Measurements from ENCODE around the gene MYO1E. TPM values are rescaled to one million over a fixed set of nuclear protein-coding genes. Genes with fewer than 3 reads are reported as not detected.
"Not testable (repeated sequence)": the region's sequence is repeated elsewhere in the genome, so short reads cannot be mapped to it uniquely, and the experiment has no call there.

MYO1E gene
- total and polyA plus RNA-seq, 10 donors = 21.3 to 115 (median 65.6) TPM

DNA sequence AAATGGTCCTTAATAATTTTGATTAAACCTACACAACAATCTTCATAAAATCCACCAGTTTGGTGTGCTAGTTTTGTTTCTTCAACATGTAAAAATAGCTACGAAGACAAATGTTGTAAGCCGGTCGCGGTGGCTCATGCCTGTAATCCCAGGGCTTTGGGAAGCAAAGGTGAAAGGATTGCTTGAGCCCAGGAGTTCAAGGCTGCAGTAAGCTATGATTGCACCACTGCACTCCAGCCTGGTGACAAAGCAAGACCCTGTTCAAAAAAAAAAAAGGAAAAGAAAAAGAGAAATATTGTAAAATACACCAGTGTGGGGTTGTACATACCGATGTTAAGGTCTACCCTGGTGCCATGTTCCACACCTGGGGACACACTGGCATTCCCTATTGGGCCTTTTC is 91.0 kb downstream of the MYO1E start:
- H3K27ac ChIP-seq = no peak overlapping the region
- 93 to 98% (median 97%) methylated on average over 5 of the region's 5 CpGs for WGBS, 5 donors
- no peaks in the 10 kb centered on the region for H3K36me3 ChIP-seq
- no peak for DNase-seq
- peaks cover 0 to 22% (median 3%) of the 10 kb centered on the region in 6 donors for H3K4me1 ChIP-seq
- H3K4me3 ChIP-seq = no peak overlapping the region
- intact Hi-C loops (cut with DNase I; ENCODE audit: low total_unique reads) = no loop called here
- TF ChIP-seq, protein P1, sequence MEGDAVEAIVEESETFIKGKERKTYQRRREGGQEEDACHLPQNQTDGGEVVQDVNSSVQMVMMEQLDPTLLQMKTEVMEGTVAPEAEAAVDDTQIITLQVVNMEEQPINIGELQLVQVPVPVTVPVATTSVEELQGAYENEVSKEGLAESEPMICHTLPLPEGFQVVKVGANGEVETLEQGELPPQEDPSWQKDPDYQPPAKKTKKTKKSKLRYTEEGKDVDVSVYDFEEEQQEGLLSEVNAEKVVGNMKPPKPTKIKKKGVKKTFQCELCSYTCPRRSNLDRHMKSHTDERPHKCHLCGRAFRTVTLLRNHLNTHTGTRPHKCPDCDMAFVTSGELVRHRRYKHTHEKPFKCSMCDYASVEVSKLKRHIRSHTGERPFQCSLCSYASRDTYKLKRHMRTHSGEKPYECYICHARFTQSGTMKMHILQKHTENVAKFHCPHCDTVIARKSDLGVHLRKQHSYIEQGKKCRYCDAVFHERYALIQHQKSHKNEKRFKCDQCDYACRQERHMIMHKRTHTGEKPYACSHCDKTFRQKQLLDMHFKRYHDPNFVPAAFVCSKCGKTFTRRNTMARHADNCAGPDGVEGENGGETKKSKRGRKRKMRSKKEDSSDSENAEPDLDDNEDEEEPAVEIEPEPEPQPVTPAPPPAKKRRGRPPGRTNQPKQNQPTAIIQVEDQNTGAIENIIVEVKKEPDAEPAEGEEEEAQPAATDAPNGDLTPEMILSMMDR (IDR thresholded peaks at IDR 0.05 in 8 of 11, conservative IDR thresholded peaks at IDR 0.05 in 3 of 11) = no peak
- no peaks in the 10 kb centered on the region for H3K9me3 ChIP-seq
- no peaks in the 10 kb centered on the region for H3K27me3 ChIP-seq (replicated peaks in 1 of 7)

DNA sequence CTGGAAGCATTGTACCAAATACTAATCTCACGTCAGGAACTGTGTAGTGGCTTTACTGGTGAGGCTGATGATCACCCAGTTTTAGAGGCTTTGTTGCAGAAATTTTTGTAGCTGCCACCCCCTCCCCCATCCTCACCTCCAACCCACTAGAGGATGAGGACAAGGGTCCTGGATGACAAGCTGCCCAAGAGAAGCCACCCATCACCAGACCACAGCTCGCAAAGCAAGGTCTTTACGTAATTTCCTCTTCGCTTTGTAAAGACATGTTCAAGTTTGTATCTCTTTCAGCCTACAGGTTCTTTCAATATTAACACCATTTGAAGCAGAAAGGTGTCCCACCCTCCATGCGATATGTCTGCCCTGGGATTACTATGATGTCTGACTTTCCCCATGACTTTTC is 91.8 kb downstream of the MYO1E start:
- WGBS, 5 donors = 73 to 86% (median 79%) methylated on average over 5 of the region's 5 CpGs
- DNase-seq = no peak
- intact Hi-C loops (cut with DNase I; ENCODE audit: low total_unique reads) = no loop called here
- Histone ChIP-seq H3K4me1 (peaks cover 0 to 22% (median 3%) of the 10 kb centered on the region in 6 donors), H3K27ac (no peak overlapping the region), H3K9me3 (no peaks in the 10 kb centered on the region), H3K27me3 (replicated peaks in 1 of 7) (no peaks in the 10 kb centered on the region), H3K36me3 (no peaks in the 10 kb centered on the region), H3K4me3 (no peak overlapping the region)
- TF ChIP-seq, protein P1 (IDR thresholded peaks at IDR 0.05 in 8 of 11, conservative IDR thresholded peaks at IDR 0.05 in 3 of 11) = no peak
- TF ChIP-seq POLR2A (IDR thresholded peaks at IDR 0.05) (no peak), POLR2AphosphoS5 (IDR thresholded peaks at IDR 0.05) (no peak)

DNA sequence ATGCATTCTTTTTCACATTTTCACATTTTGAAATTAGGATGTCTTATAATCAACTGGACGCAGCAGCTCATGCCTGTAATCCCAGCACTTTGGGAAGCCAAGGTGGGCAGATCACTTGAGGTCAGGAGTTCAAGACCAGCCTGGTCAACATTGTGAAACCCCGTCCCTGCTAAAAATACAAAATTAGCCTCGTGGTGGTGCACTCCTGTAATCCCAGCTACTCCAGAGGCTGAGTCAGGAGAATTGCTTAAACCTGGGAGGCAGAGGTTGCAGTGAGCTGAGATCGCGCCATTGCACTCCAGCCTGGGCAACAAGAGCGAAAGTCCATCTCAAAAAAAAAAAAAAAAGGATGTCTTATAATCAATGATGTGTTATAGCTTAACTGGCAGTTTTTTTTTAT is 92.4 kb downstream of the MYO1E start:
- intact Hi-C loops (cut with DNase I; ENCODE audit: low total_unique reads); H3K27ac ChIP-seq; H3K9me3 ChIP-seq; H3K27me3 ChIP-seq (replicated peaks in 1 of 7); H3K36me3 ChIP-seq; H3K4me3 ChIP-seq; DNase-seq: not testable (repeated sequence)
- peaks cover 0 to 22% (median 3%) of the 10 kb centered on the region in 6 donors for H3K4me1 ChIP-seq
- 81 to 89% (median 82%) methylated on average over 6 of the region's 6 CpGs for WGBS, 5 donors

DNA sequence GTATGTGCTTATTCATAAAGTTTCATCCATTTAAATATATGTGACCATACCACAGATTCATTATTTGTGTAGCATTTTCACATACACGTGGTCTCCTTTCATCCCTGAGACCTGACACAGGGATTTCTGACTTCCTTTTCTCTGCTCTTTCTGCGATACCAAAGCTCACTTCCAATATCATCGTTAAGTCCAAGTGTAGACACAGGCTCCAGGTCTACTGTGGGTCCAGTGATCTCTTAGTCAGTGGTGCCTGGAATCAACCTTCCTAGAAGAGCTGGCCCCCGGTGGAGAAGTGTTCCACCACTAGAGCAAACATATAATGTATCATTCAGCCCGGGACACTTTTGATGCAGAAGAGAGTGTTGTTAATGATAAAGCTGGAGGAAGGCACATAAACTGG is 93.6 kb downstream of the MYO1E start:
- 91 to 98% (median 93%) methylated on average over 5 of the region's 5 CpGs for WGBS, 5 donors
- Histone ChIP-seq H3K27ac (no peak overlapping the region), H3K4me3 (no peak overlapping the region), H3K4me1 (peaks cover 0 to 26% (median 5%) of the 10 kb centered on the region in 6 donors), H3K36me3 (no peaks in the 10 kb centered on the region), H3K9me3 (no peaks in the 10 kb centered on the region), H3K27me3 (replicated peaks in 1 of 7) (no peaks in the 10 kb centered on the region)
- DNase-seq = no peak
- intact Hi-C loops (cut with DNase I; ENCODE audit: low total_unique reads) = no loop called here
- TF ChIP-seq POLR2A (IDR thresholded peaks at IDR 0.05) = no peak
- TF ChIP-seq, protein P1 (IDR thresholded peaks at IDR 0.05 in 8 of 11, conservative IDR thresholded peaks at IDR 0.05 in 3 of 11) = no peak
- no peak for TF ChIP-seq POLR2AphosphoS5 (IDR thresholded peaks at IDR 0.05)

DNA sequence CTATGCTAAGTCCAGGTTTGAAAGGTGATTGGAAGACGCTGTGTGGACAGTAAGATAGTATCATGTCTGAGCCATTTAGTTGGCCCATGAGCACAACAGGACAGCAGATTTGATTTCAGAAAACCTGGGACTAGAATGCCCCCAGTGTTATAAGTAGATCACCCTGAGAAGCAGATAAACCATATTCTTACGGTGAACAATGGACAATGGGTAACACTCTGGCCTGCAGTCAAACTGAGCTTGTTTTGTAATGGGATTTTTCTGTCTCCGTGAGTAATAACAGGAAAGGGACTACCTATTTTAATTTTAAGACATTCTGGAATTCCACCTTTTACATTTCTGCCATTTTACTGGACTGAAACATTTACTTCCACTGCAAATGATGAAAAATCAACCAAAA is 94.6 kb downstream of the MYO1E start:
- 85 to 92% (median 89%) methylated on average over 3 of the region's 3 CpGs for WGBS, 5 donors
- intact Hi-C loops (cut with DNase I; ENCODE audit: low total_unique reads) = no loop called here
- no peaks in the 10 kb centered on the region for H3K27me3 ChIP-seq (replicated peaks in 1 of 7)
- H3K27ac ChIP-seq = no peak overlapping the region
- no peak for DNase-seq
- no peaks in the 10 kb centered on the region for H3K36me3 ChIP-seq
- TF ChIP-seq, protein P1 (IDR thresholded peaks at IDR 0.05 in 8 of 11, conservative IDR thresholded peaks at IDR 0.05 in 3 of 11) = no peak
- no peak for TF ChIP-seq POLR2A (IDR thresholded peaks at IDR 0.05)
- TF ChIP-seq POLR2AphosphoS5 (IDR thresholded peaks at IDR 0.05) = no peak
- H3K4me1 ChIP-seq = peaks cover 0 to 23% (median 2%) of the 10 kb centered on the region in 6 donors
- no peak overlapping the region for H3K4me3 ChIP-seq
- H3K9me3 ChIP-seq = no peaks in the 10 kb centered on the region

Data from spleen (tissue), 11 donors.